Tibial nerve (tissue), 4 donors: ENCODE results near the gene SAG. TPM values are rescaled to one million over a fixed set of nuclear protein-coding genes. Genes with fewer than 3 reads are reported as not detected.

ENCODE experiments used
- DNase-seq, 2 donors: peaks; one replicate each; pipeline ENCODE4 v3.0.0-alpha.2; 2019; ENCODE audit warnings: low spot score in 2 of 2
- H3K27ac ChIP-seq, 4 donors: fragments of 200-600 bp; sonication (generic) in 3 of 4; one replicate each; pipeline ENCODE4 v1.5.1; 2017 to 2019; ENCODE audit warnings: mild to moderate bottlenecking in 1 of 4
- H3K27me3 ChIP-seq, 2 donors: fragments of 200-600 bp; sonication (generic) in 1 of 2; one replicate each; pipeline versions ENCODE4 v1.5.1 to v1.6.0; 2017 to 2019
- H3K36me3 ChIP-seq, 3 donors: fragments of 200-600 bp; sonication (generic); one replicate each; pipeline ENCODE4 v1.5.1; 2018 to 2019
- H3K4me1 ChIP-seq, 4 donors: fragments of 200-600 bp; sonication (generic) in 3 of 4; one replicate each; pipeline ENCODE4 v1.5.1; 2017 to 2019
- H3K4me3 ChIP-seq, 4 donors: fragments of 200-600 bp; sonication (generic) in 3 of 4; one replicate each; pipeline ENCODE4 v1.5.1; 2017 to 2019; ENCODE audit warnings: mild to moderate bottlenecking in 1 of 4, moderate library complexity in 1 of 4
- H3K9me3 ChIP-seq, 4 donors: fragments of 200-600 bp; sonication (generic) in 3 of 4; one replicate each; pipeline ENCODE4 v1.5.1; 2017 to 2019
- EP300 ChIP-seq, 2 donors: sonication (generic); formaldehyde crosslinking; IDR thresholded peaks; one replicate each; pipeline ENCODE4 v1.6.1; 2017; ENCODE audit warnings: antibody characterized with exemption in 2 of 2, mild to moderate bottlenecking in 1 of 2
- POLR2A ChIP-seq, 2 donors: fragments of 450-650 bp; IDR thresholded peaks; one replicate each; pipeline ENCODE4 v1.6.1; 2017; ENCODE audit warnings: antibody characterized with exemption in 2 of 2, mild to moderate bottlenecking in 2 of 2, moderate library complexity in 2 of 2
- WGBS, 2 donors: methylation state at CpG; one replicate each; pipeline ENCODE4 v1.1.5; 2018; 5-methylcytosine and 5-hydroxymethylcytosine counted together
- total RNA-seq, 4 donors: library from RNA; depleted of rRNA; stranded (reverse); fragments of >200 nt; gene quantifications; one replicate each; pipeline ENCODE4 v1.1.0, GENCODE V29; 2016
- TF ChIP-seq, protein P1 (sequence below), 5 experiments: fragments of 200-600 bp in 3 of 5; fragments of 450-650 bp in 2 of 5; sonication (generic) in 3 of 5; IDR thresholded peaks; one replicate each; pipeline ENCODE4 v1.5.1; 2016 to 2019; ENCODE audit warnings: antibody characterized with exemption in 5 of 5, mild to moderate bottlenecking in 3 of 5, moderate library complexity in 2 of 5

Gene SAG
- total RNA-seq, 4 donors from 2014 or later, result not detected

- Histone ChIP-seq H3K27me3 (no peaks in the 10 kb centered on the region), H3K4me1 (peaks cover 0 to 30% (median 18%) of the 10 kb centered on the region in 4 donors), H3K36me3 (peaks cover 0 to 2% (median 0%) of the 10 kb centered on the region in 3 donors), H3K27ac (no peak overlapping the region), H3K4me3 (no peak overlapping the region), H3K9me3 (no peaks in the 10 kb centered on the region)
- no peak for TF ChIP-seq EP300 (IDR thresholded peaks at IDR 0.05)
- no peak for TF ChIP-seq POLR2A (IDR thresholded peaks at IDR 0.05)
- TF ChIP-seq, protein P1, sequence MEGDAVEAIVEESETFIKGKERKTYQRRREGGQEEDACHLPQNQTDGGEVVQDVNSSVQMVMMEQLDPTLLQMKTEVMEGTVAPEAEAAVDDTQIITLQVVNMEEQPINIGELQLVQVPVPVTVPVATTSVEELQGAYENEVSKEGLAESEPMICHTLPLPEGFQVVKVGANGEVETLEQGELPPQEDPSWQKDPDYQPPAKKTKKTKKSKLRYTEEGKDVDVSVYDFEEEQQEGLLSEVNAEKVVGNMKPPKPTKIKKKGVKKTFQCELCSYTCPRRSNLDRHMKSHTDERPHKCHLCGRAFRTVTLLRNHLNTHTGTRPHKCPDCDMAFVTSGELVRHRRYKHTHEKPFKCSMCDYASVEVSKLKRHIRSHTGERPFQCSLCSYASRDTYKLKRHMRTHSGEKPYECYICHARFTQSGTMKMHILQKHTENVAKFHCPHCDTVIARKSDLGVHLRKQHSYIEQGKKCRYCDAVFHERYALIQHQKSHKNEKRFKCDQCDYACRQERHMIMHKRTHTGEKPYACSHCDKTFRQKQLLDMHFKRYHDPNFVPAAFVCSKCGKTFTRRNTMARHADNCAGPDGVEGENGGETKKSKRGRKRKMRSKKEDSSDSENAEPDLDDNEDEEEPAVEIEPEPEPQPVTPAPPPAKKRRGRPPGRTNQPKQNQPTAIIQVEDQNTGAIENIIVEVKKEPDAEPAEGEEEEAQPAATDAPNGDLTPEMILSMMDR (IDR thresholded peaks at IDR 0.05), result no peak
- DNase-seq, result no peak
- 75 to 85% methylated on average over 14 of the region's 14 CpGs for WGBS, 2 donors
These were observed 78.0 kb downstream of the SAG start for GRCh38 chr2:233385489-233386044.

DNA sequence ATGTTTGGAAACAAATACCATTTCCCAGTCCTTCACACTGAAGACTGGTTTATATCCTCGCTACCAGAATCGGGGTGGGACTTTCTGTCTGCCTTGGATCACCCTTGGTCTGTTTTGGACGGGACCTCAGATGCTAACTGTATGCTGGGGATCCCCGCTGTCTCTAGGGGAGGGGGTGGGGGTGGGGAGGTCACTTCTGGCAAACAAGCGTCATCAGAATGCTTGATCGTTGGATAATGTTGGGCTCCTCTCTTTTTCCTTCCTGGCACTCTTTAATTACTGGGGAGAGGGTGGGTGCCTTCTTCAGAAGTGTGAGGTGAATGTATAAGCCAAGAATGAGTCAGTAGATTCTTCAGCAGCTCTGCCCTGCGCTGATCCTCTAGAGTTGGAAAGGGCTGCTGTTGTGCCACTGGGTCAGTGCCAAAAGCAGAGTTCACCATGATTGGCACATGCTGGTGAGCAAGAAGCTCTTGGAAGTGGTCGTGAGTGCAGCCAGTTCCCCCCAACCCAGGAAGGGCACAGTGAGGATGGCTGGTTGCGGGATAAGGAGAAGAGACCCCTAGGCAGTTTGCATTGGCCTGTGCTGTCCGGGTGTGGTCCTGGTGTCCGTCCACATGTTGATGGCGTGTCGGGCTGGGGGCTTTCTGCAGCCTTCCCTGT, 78.9 kb downstream of the SAG start:
- Histone ChIP-seq H3K9me3 (no peaks in the 10 kb centered on the region), H3K36me3 (peaks cover 0 to 10% (median 0%) of the 10 kb centered on the region in 3 donors), H3K4me1 (peaks cover 0 to 30% (median 18%) of the 10 kb centered on the region in 4 donors), H3K27ac (peak overlapping the region in 3 of 4 donors; percentile 13 to 51 (median 34)), H3K4me3 (no peak overlapping the region), H3K27me3 (no peaks in the 10 kb centered on the region)
- TF ChIP-seq EP300 (IDR thresholded peaks at IDR 0.05) (no peak), POLR2A (IDR thresholded peaks at IDR 0.05) (no peak)
- TF ChIP-seq, protein P1 (IDR thresholded peaks at IDR 0.05), result no peak
- no peak for DNase-seq
- WGBS, 2 donors, result 64 to 67% methylated on average over 13 of the region's 13 CpGs

- no peak for DNase-seq
- TF ChIP-seq POLR2A (IDR thresholded peaks at IDR 0.05) (no peak), EP300 (IDR thresholded peaks at IDR 0.05) (no peak)
- TF ChIP-seq, protein P1 (IDR thresholded peaks at IDR 0.05), result no peak
- Histone ChIP-seq H3K9me3 (no peaks in the 10 kb centered on the region), H3K27me3 (no peaks in the 10 kb centered on the region), H3K36me3 (peaks cover 0 to 10% (median 0%) of the 10 kb centered on the region in 3 donors), H3K4me1 (peaks cover 0 to 30% (median 18%) of the 10 kb centered on the region in 4 donors), H3K4me3 (peak overlapping the region in 2 of 4 donors; percentile 5 to 17), H3K27ac (peak overlapping the region in 3 of 4 donors; percentile 12 to 51 (median 13))
- 70 to 74% methylated on average over 13 of the region's 13 CpGs for WGBS, 2 donors
These were observed 79.6 kb downstream of the SAG start for GRCh38 chr2:233387225-233387624.

GRCh38 chr2:233387667-233388528, 80.3 kb downstream of the SAG start:
- DNase-seq, result peak; percentile 82 to 95
- TF ChIP-seq EP300 (IDR thresholded peaks at IDR 0.05) (peak in 1 of 2 donors; percentile 61), POLR2A (IDR thresholded peaks at IDR 0.05) (no peak)
- TF ChIP-seq, protein P1 (IDR thresholded peaks at IDR 0.05), result no peak
- H3K4me1 ChIP-seq, result peaks cover 0 to 30% (median 18%) of the 10 kb centered on the region in 4 donors
- no peaks in the 10 kb centered on the region for H3K9me3 ChIP-seq
- H3K36me3 ChIP-seq, result peaks cover 0 to 10% (median 0%) of the 10 kb centered on the region in 3 donors
- WGBS, 2 donors, result 23 to 24% methylated on average over 24 to 25 of the region's 25 CpGs
- H3K27ac ChIP-seq, result peak overlapping the region in 3 of 4 donors; percentile 46 to 59 (median 51)
- no peaks in the 10 kb centered on the region for H3K27me3 ChIP-seq
- H3K4me3 ChIP-seq, result peak overlapping the region in 2 of 4 donors; percentile 5 to 17
